GM12892 (cell line): ENCODE data around the gene ARHGEF19.
"Not testable (repeated sequence)": the region's sequence is repeated elsewhere in the genome, so short reads cannot be mapped to it uniquely, and the experiment has no call there.

Source experiments
- POLR2A ChIP-seq: IDR thresholded peaks from 2 replicates; pipeline ENCODE4 v1.6.1; 2011; ENCODE audit warnings: low read depth, low read length, control low read depth
- POLR2AphosphoS5 ChIP-seq: IDR thresholded peaks from 2 replicates; pipeline ENCODE4 v1.6.1; 2011; ENCODE audit warnings: low read depth, low read length, control low read depth

DNA sequence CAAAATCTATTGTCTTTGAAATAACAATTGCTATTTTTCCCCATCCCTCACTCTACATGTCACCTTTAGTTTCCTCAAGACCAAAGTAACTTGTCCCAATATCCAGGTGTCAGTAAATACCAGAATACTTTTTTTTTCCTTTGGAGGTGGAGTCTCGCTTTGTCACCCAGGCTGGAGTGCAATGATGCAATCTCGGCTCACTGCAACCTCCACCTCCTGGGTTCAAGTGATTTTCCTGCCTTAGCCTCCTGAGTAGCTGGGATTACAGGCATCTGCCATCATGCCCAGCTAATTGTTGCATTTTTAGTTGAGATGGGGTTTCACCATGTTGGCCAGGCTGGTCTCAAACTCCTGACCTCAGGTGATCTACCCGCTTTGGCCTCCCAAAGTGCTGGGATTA lies 45.1 kb upstream of the ARHGEF19 start:
- not testable (repeated sequence) for TF ChIP-seq POLR2A, POLR2AphosphoS5
